Hematopoietic multipotent progenitor cell treated with erythropoietin and hydrocortisone succinate and interleukin-3 and kit ligand, for 6 days (in vitro differentiated cells): ENCODE measurements around the gene TUFM.
"Not testable (repeated sequence)": the region's sequence is repeated elsewhere in the genome, so short reads cannot be mapped to it uniquely, and the experiment has no call there.

ENCODE experiments used
- DNase-seq: peaks from one replicate; pipeline ENCODE4 v3.0.0-alpha.2; 2015

TUFM gene

GRCh38 chr16:28837672-28838557, 8.2 kb downstream of the TUFM start:
- no peak for DNase-seq

- DNase-seq, result no peak
These were observed 9.4 kb downstream of the TUFM start for GRCh38 chr16:28836761-28837064.

- no peak for DNase-seq
These were observed 10.0 kb downstream of the TUFM start for GRCh38 chr16:28835864-28836760.

GRCh38 chr16:28834873-28835863, 11.0 kb downstream of the TUFM start:
- no peak for DNase-seq

- no peak for DNase-seq
These were observed 11.8 kb downstream of the TUFM start for GRCh38 chr16:28834349-28834748.

GRCh38 chr16:28830531-28830930, 15.6 kb downstream of the TUFM start:
- DNase-seq, result no peak

GRCh38 chr16:28829747-28830146, 16.4 kb downstream of the TUFM start:
- no peak for DNase-seq

GRCh38 chr16:28826141-28826540, 20.0 kb downstream of the TUFM start:
- no peak for DNase-seq

GRCh38 chr16:28824717-28824973, 21.5 kb downstream of the TUFM start:
- DNase-seq, result no peak

GRCh38 chr16:28823873-28824716, 22.1 kb downstream of the TUFM start:
- DNase-seq, result peak; percentile 98

- no peak for DNase-seq
These were observed 22.8 kb downstream of the TUFM start for GRCh38 chr16:28823291-28823872.

GRCh38 chr16:28822520-28823290, 23.4 kb downstream of the TUFM start, which contains the start of gene ATXN2L:
ATXN2L (plus strand) TSS chr16:28822999; CDS start chr16:28823260, 261 bp downstream.
- DNase-seq, result peak; percentile 98

GRCh38 chr16:28821874-28822519, 24.2 kb downstream of the TUFM start:
- DNase-seq, result peak; percentile 22

- not testable (repeated sequence) for DNase-seq
These were observed 25.6 kb downstream of the TUFM start for GRCh38 chr16:28820546-28820945.

- peak; percentile 85 for DNase-seq
These were observed 26.1 kb downstream of the TUFM start for GRCh38 chr16:28820016-28820415.

GRCh38 chr16:28807445-28808120, 38.6 kb downstream of the TUFM start:
- not testable (repeated sequence) for DNase-seq

- DNase-seq, result peak; percentile 88
These were observed 43.7 kb downstream of the TUFM start for GRCh38 chr16:28802235-28803019.
